ENCODE results near the gene CNKSR1. TPM values are rescaled to one million over a fixed set of nuclear protein-coding genes. Genes with fewer than 3 reads are reported as not detected.
"Not testable (repeated sequence)": the region's sequence is repeated elsewhere in the genome, so short reads cannot be mapped to it uniquely, and the experiment has no call there.

The CNKSR1 gene
- total RNA-seq, 1 donor from 2014 or later: 5.9 TPM

DNA sequence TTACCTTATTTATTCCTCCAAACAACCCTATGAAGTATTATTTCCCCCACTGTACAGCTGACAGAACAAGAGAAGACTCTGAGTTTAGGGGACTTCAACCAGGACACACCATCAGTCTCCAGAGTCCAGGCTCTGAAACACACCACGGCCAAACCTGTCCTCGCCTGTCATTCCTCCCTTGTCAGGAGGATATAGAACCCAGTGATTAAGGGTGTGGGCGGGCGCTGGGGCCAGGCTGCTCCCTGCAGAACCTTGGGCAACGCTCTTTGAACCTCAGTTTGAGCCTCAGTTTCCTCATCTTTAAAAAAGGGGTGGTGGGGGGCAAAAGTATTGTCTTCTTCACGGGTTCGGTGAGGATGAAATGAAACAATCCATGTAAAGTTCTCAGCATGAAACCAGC lies 47.3 kb downstream of the CNKSR1 start:
- intact Hi-C loops (cut with micrococcal nuclease): no loop called here

DNA sequence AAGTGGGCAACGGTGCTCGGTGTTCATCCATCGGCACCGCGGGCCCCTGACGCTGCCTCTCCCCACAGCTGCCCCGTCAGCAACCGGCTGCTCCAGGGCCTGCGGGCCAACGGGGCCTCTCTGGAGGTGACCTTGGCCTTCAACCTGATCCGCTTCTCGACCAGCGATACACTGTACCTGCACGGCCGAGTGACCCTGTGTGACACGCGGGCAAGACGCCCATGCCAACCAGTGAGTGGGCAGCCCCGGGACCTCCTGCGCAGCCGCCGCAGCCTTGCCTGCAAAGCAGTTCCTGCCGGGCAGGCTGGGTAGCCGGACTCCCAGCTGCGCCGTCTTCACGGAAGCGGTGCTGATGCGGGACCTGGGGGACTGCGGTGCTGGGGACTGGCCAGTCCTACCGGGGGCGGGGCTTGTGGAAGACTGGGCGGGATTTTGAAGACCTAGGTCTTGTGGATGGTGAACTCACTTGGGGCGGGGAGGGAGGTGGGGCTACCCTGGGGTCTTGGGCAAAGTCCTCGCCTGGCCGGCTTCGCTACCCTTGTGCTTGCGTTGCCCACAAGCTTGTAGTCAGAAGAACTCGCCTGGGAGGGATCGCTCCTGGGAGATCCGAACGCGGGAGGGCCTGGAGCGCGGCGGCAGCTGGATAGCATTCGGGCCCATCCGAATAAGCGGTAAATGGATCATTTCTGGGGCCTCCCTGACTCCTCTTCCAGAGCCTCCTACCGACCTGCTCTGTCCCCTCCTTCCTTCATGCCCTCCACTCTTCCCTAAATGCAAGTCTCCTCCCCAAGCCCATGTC lies 47.9 kb downstream of the CNKSR1 start:
- intact Hi-C loops (cut with micrococcal nuclease): no loop called here

DNA sequence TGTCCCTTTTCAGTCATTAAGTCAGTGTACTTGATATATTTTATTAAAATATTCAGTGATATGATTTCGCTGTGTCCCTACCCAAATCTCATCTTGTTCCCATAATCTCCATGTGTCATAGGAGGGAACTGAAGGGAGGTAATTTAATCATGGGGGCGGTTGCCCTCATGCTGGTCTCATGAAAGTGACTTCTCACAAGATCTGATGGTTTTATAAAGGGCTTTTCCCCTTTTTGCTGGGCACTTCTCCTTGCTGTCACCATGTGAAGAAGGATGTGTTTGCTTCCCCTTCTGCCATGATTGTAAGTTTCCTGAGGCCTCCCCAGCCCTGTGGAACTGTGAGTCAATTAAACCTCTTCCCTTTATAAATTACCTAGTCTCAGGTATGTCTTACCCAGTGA lies 53.4 kb downstream of the CNKSR1 start:
- intact Hi-C loops (cut with micrococcal nuclease): not testable (repeated sequence)

DNA sequence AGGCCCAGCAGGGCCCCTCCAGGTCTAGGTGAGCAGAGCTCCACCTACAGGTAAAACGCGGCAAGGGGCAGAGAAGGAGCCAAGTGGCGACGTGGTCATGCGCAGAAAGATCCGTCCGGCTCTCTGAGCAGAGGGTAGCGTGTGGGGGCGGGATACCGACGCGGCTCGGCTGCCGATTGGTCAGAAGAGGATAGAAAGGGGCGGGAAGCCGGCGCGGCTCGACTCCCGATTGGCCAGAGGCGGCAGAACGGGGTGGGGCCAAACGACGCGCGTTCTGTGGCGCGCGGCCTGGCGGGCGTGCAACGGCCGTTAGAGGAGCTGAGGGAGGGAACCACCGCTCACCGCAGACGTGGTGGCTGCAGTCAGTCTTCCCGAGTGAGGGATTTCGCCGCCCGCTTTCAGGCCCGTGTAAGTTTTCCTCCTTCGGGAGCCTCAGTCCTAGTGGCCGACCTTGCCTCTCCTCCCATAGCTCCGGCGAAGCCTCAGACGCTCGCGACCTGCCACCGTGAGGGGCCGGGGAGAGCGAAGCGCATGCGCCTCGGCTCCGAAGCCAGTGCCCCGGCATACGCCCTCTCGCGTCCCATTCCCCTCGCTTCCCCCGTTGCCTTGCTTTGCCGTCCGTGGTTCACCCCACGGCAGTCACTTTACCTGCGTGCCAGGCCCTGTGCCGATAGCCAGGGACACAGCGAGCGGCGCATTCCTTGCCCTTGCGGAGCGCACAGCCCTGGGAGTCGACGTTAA lies 56.8 kb downstream of the CNKSR1 start, which contains the start of gene CEP85:
CEP85 (plus strand) TSS at position 298 of the 741 bp plus-strand sequence. CDS start 5,584 bp downstream, outside the sequence.
- intact Hi-C loops (cut with micrococcal nuclease): loop anchor here (1.0 to 2.0 kb wide), 4 partner anchors 41 to 123 kb away; partner anchors contain the start of genes PDIK1L and ZNF593

DNA sequence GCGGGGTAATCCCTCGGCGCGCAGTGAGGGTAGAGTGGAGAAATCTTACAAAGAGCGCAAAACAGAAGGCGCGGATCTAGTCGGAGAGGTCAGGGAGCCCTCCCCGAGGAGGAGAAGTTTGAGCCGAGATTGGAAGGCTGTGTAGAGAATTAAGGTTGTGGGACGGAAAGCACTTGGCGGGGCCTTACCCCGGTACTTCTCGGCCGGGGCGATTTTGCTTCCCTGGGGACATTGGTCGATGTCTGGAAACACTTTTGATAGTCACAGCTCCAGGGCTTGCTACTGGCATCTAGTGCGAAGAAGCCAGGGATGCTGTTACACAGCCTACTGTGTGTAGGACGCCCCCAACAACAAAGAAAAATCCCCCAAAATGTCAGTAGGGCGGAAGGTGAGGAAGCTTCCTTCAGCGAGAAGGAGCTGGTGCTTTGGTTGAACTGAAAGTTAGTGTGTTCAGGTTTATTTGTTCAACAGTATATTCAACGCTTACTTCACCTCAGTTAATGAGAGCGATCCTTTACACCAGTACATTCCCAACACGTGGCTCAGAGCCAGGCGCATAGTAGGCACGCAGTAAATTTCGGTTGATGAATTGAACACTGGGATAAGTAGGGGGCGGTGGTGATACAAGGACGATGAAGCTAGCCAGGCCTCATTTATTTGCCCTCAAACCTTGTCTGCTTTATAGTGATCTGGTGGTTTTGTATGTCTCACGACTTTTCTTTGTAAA lies 57.5 kb downstream of the CNKSR1 start:
- intact Hi-C loops (cut with micrococcal nuclease): loop anchor here (1.0 to 2.0 kb wide), 4 partner anchors 40 to 124 kb away; partner anchors contain the start of genes PDIK1L and ZNF593

DNA sequence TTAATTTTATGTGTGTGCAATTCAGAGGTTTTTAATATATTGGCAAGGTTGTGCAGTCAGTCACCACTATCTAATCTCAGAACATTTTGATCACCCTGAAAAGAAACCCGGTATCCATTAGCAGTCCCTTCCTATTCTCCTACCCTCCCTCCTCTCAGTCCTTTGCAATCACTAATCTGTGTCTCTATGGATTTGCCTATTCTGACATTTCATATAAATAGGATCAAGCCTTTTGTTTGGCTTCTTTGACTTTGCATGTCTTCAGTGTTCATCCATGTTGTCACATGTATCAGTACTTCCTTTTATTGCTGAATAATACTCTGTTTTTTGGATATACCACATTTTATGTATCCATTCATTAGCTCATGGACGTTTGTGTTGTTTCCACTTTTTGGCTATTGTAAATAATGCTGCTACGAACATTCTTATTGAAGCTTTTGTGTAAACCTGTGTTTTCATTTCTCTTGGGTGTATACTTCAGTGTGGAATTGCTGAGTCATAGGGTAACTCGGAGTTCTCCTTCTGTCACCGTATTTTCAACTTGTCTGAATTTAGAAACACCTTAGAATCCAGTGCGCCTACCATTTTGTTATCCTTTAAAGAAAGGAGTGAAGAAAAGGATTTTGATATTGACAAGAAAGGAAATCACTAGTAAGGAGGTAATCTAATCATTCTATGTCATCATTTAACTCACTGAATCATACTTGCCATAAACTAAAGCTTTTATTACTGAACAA lies 60.1 kb downstream of the CNKSR1 start:
- intact Hi-C loops (cut with micrococcal nuclease): no loop called here

Other genes starting within 250 kb of the CNKSR1 start
- gene PAFAH2, start 179.4 kb upstream of the CNKSR1 start, total RNA-seq: 11.2 and 12.4 TPM in 2 replicates
- not detected in 2 replicates for gene EXTL1, start 155.7 kb upstream of the CNKSR1 start, total RNA-seq
- not detected in 2 replicates for gene SLC30A2, start 131.4 kb upstream of the CNKSR1 start, total RNA-seq
- not detected in 2 replicates for gene TRIM63, start 109.9 kb upstream of the CNKSR1 start, total RNA-seq
- gene PDIK1L, start 65.7 kb upstream of the CNKSR1 start, total RNA-seq: 19.9 and 23.4 TPM in 2 replicates
- gene FAM110D, start 18.4 kb upstream of the CNKSR1 start, total RNA-seq: not detected in 2 replicates
- gene C1orf232, start 8.5 kb upstream of the CNKSR1 start, total RNA-seq: not detected in 2 replicates
- 41.9 and 42.2 TPM in 2 replicates for gene ZNF593, start 7.6 kb upstream of the CNKSR1 start, total RNA-seq
- not detected in 2 replicates for gene ZNF593OS, start 5.7 kb upstream of the CNKSR1 start, total RNA-seq
- not detected in 2 replicates for gene CATSPER4, start 13.1 kb downstream of the CNKSR1 start, total RNA-seq
- 41.0 and 44.0 TPM in 2 replicates for gene CEP85, start 56.7 kb downstream of the CNKSR1 start, total RNA-seq
- gene SH3BGRL3, start 102.6 kb downstream of the CNKSR1 start, total RNA-seq: 679 and 690 TPM in 2 replicates
- 31.9 and 32.2 TPM in 2 replicates for gene UBXN11, start 129.1 kb downstream of the CNKSR1 start, total RNA-seq
- gene CD52, start 140.5 kb downstream of the CNKSR1 start, total RNA-seq: 1,191 and 1,203 TPM in 2 replicates
- 1.1 and 1.2 TPM in 2 replicates for gene CRYBG2, start 176.6 kb downstream of the CNKSR1 start, total RNA-seq
- 0.52 TPM in 1 of 2 replicates, not detected in the other for gene ZNF683, start 195.3 kb downstream of the CNKSR1 start, total RNA-seq
- not detected in 2 replicates for gene LIN28A, start 233.3 kb downstream of the CNKSR1 start, total RNA-seq